Liver (tissue), 9 donors: Measurements from ENCODE around the gene MKI67. TPM values are rescaled to one million over a fixed set of nuclear protein-coding genes. Genes with fewer than 3 reads are reported as not detected.

Source experiments
- DNase-seq: peaks from one replicate; pipeline ENCODE4 v3.0.0-alpha.2; 2017; ENCODE audit warnings: low spot score
- H3K27ac ChIP-seq, 2 donors: one replicate each; pipeline ENCODE4 v1.7.0; 2013; ENCODE audit warnings: inconsistent platforms in 2 of 2, low read length in 2 of 2, control low read depth in 1 of 2, low read depth in 1 of 2, mild to moderate bottlenecking in 1 of 2
- H3K27me3 ChIP-seq, 4 donors: one replicate each; pipeline versions ENCODE4 v1.6.1 to v1.7.0; 2013; ENCODE audit warnings: low read length in 3 of 4, inconsistent platforms in 1 of 4, mild to moderate bottlenecking in 1 of 4, moderate library complexity in 1 of 4; ENCODE audit not compliant: control insufficient read depth in 4 of 4, insufficient read depth in 4 of 4
- H3K36me3 ChIP-seq, 4 donors: one replicate each; pipeline versions ENCODE4 v1.6.1 to v1.7.0; 2013; ENCODE audit warnings: low read length in 3 of 4, mild to moderate bottlenecking in 3 of 4, low read depth in 1 of 4, moderate library complexity in 1 of 4; ENCODE audit not compliant: control insufficient read depth in 4 of 4, insufficient read depth in 3 of 4
- H3K4me1 ChIP-seq, 4 donors: one replicate each; pipeline versions ENCODE4 v1.6.1 to v1.7.0; 2013; ENCODE audit warnings: low read length in 3 of 4, mild to moderate bottlenecking in 3 of 4, moderate library complexity in 1 of 4; ENCODE audit not compliant: control insufficient read depth in 4 of 4, insufficient read depth in 4 of 4
- H3K4me3 ChIP-seq, 3 donors: one replicate each; pipeline versions ENCODE4 v1.6.1 to v1.7.0; 2013; ENCODE audit warnings: low read length in 3 of 3, control low read depth in 1 of 3, low read depth in 1 of 3, mild to moderate bottlenecking in 1 of 3
- H3K9ac ChIP-seq, 2 donors: one replicate each; pipeline ENCODE4 v1.7.0; 2013; ENCODE audit warnings: low read length in 2 of 2, mild to moderate bottlenecking in 2 of 2, moderate library complexity in 2 of 2, control low read depth in 1 of 2, low read depth in 1 of 2
- H3K9me3 ChIP-seq, 4 donors: one replicate each; pipeline versions ENCODE4 v1.6.1 to v1.7.0; 2013; ENCODE audit warnings: low read length in 3 of 4; ENCODE audit not compliant: control insufficient read depth in 4 of 4
- EGR1 ChIP-seq, 2 donors: IDR thresholded peaks; 2 replicates each; pipeline ENCODE4 v1.6.1; 2016 to 2018; ENCODE audit warnings: antibody characterized with exemption in 2 of 2, low read depth in 2 of 2
- FOXA1 ChIP-seq: IDR thresholded peaks from 2 replicates; pipeline ENCODE4 v1.6.1; 2016; ENCODE audit warnings: antibody characterized with exemption
- FOXA2 ChIP-seq: IDR thresholded peaks from 2 replicates; pipeline ENCODE4 v1.6.1; 2016; ENCODE audit warnings: antibody characterized with exemption
- GABPA ChIP-seq, 2 donors: IDR thresholded peaks in 1 of 2; conservative IDR thresholded peaks in 1 of 2; 2 replicates each; pipeline ENCODE4 v1.6.1; 2016; ENCODE audit warnings: antibody characterized with exemption in 2 of 2, mild to moderate bottlenecking in 1 of 2, moderate library complexity in 1 of 2
- HNF4A ChIP-seq, 2 donors: conservative IDR thresholded peaks; 2 replicates each; pipeline ENCODE4 v1.6.1; 2016; ENCODE audit warnings: antibody characterized with exemption in 2 of 2, mild to moderate bottlenecking in 2 of 2
- HNF4G ChIP-seq: IDR thresholded peaks from 2 replicates; pipeline ENCODE4 v1.6.1; 2016; ENCODE audit warnings: antibody characterized with exemption
- JUND ChIP-seq, 2 donors: IDR thresholded peaks; 2 replicates each; pipeline ENCODE4 v1.6.1; 2016; ENCODE audit warnings: antibody characterized with exemption in 2 of 2
- MAX ChIP-seq: IDR thresholded peaks from 2 replicates; pipeline ENCODE4 v1.6.1; 2016; ENCODE audit warnings: antibody characterized with exemption
- NR2F2 ChIP-seq: IDR thresholded peaks from 2 replicates; pipeline ENCODE4 v1.6.1; 2016; ENCODE audit warnings: antibody characterized with exemption
- RAD21 ChIP-seq, 2 donors: IDR thresholded peaks; 2 replicates each; pipeline ENCODE4 v1.6.1; 2016; ENCODE audit warnings: antibody characterized with exemption in 2 of 2, mild to moderate bottlenecking in 2 of 2
- REST ChIP-seq: IDR thresholded peaks from 2 replicates; pipeline ENCODE4 v1.6.1; 2016; ENCODE audit warnings: antibody characterized with exemption, mild to moderate bottlenecking
- RXRA ChIP-seq, 2 donors: IDR thresholded peaks; 2 replicates each; pipeline ENCODE4 v1.6.1; 2017 to 2018; ENCODE audit warnings: antibody characterized with exemption in 2 of 2, mild to moderate bottlenecking in 1 of 2
- SP1 ChIP-seq: IDR thresholded peaks from 2 replicates; pipeline ENCODE4 v1.6.1; 2018; ENCODE audit warnings: antibody characterized with exemption, mild to moderate bottlenecking
- TAF1 ChIP-seq: conservative IDR thresholded peaks from 2 replicates; pipeline ENCODE4 v1.6.1; 2016; ENCODE audit warnings: antibody characterized with exemption, mild to moderate bottlenecking
- YY1 ChIP-seq: IDR thresholded peaks from 2 replicates; pipeline ENCODE4 v1.6.1; 2016; ENCODE audit warnings: antibody characterized with exemption, mild to moderate bottlenecking
- WGBS: extraction: QIAGEN DNeasy Blood & Tissue Kit; methylation state at CpG from one replicate; pipeline ENCODE4 v1.1.7; 2013; 5-methylcytosine and 5-hydroxymethylcytosine counted together
- polyA plus RNA-seq, 2 donors: library from polyadenylated mRNA; stranded (reverse) in 1 of 2; unstranded in 1 of 2; fragments of 200-250 nt in 1 of 2; fragments of >200 nt in 1 of 2; fragmentation: Nextera tagmentation in 1 of 2; extraction: Ambion mirVana in 1 of 2; gene quantifications; one replicate each; pipeline versions ENCODE4 v1.2.1 to v1.2.3, GENCODE V29; 2013 to 2015
- total RNA-seq, 2 donors: library from RNA; depleted of rRNA; stranded (reverse); fragments of >200 nt; gene quantifications; one replicate each; pipeline ENCODE4 v1.2.3, GENCODE V29; 2014
- TF ChIP-seq, protein P1 (sequence below): fragments of 150-350 bp; IDR thresholded peaks from 2 replicates; pipeline ENCODE4 v1.5.1; 2017; ENCODE audit warnings: improper control_type of control experiment, low read depth, low read length; ENCODE audit not compliant: missing input control
- TF ChIP-seq, protein P2 (sequence below): IDR thresholded peaks from 2 replicates; pipeline ENCODE4 v1.6.1; 2016; ENCODE audit warnings: antibody characterized with exemption
- TF ChIP-seq, protein P3 (sequence below): IDR thresholded peaks from 2 replicates; pipeline ENCODE4 v1.6.1; 2016; ENCODE audit warnings: antibody characterized with exemption
- donor health status: healthy.
- donor health status: healthy.
- donor health status: healthy.
- donor health status: healthy.
- donor health status: healthy.

The MKI67 gene
- total and polyA plus RNA-seq, 4 donors = 0.25 to 54.5 (median 1.1) TPM

DNA sequence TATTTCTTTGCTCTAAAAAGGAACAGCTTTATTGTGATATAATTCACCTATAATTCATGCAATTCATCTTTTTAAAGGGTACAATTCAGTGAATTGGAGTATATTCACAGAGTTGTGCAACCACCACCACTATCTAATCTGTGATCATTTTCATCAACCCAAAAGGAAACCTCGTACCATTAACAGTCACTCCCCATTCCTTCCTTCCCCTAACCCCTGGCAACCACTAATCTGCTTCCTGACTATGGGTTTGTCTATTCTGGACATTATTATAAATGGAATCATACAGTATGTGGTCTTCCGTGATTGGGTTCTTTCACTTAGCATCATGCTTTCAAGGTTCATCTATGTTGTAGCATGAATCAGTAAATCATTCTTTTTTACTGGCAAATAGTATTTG lies 52.3 kb downstream of the MKI67 start (continued):
- TF ChIP-seq REST (no peak), MAX (no peak)

DNA sequence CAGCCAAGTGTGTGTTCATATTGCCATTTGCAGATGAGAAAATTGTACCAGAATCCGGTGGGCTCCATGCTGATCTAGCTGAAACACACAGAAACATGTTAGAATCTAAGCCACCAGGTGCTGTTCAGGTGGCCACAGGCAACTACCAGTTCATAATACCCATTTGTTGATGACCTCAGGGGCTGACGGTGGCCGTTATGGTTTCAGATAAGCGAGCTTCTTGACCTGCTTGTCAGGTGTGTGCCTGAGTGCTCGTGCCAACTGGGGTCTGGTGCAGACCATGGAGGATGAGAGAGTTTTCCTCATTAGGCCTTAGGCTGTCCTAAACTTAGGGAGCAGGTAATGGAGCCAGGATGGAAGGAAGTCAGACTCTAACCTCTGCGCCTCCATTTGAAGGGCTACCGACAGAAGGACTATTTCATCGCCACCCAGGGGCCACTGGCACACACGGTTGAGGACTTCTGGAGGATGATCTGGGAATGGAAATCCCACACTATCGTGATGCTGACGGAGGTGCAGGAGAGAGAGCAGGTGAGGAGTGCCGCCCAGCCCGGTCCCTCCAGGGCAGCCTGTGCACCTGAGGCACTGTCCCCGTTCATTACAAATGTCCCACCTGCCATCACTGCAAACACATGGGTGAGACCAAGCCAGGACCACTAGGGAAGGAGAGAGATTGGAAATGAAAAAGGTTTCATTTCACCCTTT lies 53.1 kb downstream of the MKI67 start:
- TF ChIP-seq NR2F2 (no peak), RAD21 (IDR thresholded peaks at IDR 0.05) (no peak), MAX (no peak), FOXA1 (no peak), TAF1 (no peak), JUND (IDR thresholded peaks at IDR 0.05) (no peak), REST (no peak), GABPA (IDR thresholded peaks at IDR 0.05 in 1 of 2, conservative IDR thresholded peaks at IDR 0.05 in 1 of 2) (no peak), SP1 (no peak), HNF4A (conservative IDR thresholded peaks at IDR 0.05) (no peak), EGR1 (IDR thresholded peaks at IDR 0.05; ENCODE audit: low read depth in 2 of 2) (no peak), FOXA2 (no peak), HNF4G (no peak), RXRA (IDR thresholded peaks at IDR 0.05) (no peak), YY1 (no peak)
- TF ChIP-seq, protein P1, sequence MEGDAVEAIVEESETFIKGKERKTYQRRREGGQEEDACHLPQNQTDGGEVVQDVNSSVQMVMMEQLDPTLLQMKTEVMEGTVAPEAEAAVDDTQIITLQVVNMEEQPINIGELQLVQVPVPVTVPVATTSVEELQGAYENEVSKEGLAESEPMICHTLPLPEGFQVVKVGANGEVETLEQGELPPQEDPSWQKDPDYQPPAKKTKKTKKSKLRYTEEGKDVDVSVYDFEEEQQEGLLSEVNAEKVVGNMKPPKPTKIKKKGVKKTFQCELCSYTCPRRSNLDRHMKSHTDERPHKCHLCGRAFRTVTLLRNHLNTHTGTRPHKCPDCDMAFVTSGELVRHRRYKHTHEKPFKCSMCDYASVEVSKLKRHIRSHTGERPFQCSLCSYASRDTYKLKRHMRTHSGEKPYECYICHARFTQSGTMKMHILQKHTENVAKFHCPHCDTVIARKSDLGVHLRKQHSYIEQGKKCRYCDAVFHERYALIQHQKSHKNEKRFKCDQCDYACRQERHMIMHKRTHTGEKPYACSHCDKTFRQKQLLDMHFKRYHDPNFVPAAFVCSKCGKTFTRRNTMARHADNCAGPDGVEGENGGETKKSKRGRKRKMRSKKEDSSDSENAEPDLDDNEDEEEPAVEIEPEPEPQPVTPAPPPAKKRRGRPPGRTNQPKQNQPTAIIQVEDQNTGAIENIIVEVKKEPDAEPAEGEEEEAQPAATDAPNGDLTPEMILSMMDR = no peak
- TF ChIP-seq, protein P2, sequence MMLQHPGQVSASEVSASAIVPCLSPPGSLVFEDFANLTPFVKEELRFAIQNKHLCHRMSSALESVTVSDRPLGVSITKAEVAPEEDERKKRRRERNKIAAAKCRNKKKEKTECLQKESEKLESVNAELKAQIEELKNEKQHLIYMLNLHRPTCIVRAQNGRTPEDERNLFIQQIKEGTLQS = no peak
- TF ChIP-seq, protein P3, sequence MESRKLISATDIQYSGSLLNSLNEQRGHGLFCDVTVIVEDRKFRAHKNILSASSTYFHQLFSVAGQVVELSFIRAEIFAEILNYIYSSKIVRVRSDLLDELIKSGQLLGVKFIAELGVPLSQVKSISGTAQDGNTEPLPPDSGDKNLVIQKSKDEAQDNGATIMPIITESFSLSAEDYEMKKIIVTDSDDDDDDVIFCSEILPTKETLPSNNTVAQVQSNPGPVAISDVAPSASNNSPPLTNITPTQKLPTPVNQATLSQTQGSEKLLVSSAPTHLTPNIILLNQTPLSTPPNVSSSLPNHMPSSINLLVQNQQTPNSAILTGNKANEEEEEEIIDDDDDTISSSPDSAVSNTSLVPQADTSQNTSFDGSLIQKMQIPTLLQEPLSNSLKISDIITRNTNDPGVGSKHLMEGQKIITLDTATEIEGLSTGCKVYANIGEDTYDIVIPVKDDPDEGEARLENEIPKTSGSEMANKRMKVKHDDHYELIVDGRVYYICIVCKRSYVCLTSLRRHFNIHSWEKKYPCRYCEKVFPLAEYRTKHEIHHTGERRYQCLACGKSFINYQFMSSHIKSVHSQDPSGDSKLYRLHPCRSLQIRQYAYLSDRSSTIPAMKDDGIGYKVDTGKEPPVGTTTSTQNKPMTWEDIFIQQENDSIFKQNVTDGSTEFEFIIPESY = no peak
- no peak for DNase-seq
- 84% methylated on average over 14 of the region's 14 CpGs for WGBS

More for the DNA sequence above, 53.1 kb downstream of the MKI67 start:
- Histone ChIP-seq H3K4me1 (no peaks in the 10 kb centered on the region), H3K9ac (no peak overlapping the region), H3K9me3 (no peaks in the 10 kb centered on the region), H3K27ac (no peak overlapping the region), H3K27me3 (no peaks in the 10 kb centered on the region), H3K36me3 (peaks cover 0 to 4% (median under 1%) of the 10 kb centered on the region in 4 donors), H3K4me3 (no peak overlapping the region)
